BLaER1 (cell line): ENCODE measurements around the gene UBTD2.

Experiments
- H3K27ac ChIP-seq: shearing (Covaris generic); formaldehyde crosslinking; 2 replicates; pipeline ENCODE4 v1.8.1; 2022
- H3K27me3 ChIP-seq: shearing (Covaris generic); formaldehyde crosslinking; 2 replicates; pipeline ENCODE4 v1.8.1; 2022
- H3K36me3 ChIP-seq: shearing (Covaris generic); formaldehyde crosslinking; 2 replicates; pipeline ENCODE4 v1.8.1; 2022
- H3K4me1 ChIP-seq: shearing (Covaris generic); formaldehyde crosslinking; 2 replicates; pipeline ENCODE4 v1.8.1; 2022
- H3K4me2 ChIP-seq: shearing (Covaris generic); formaldehyde crosslinking; 2 replicates; pipeline ENCODE4 v1.8.1; 2022
- H3K4me3 ChIP-seq: shearing (Covaris generic); formaldehyde crosslinking; 2 replicates; pipeline ENCODE4 v1.8.1; 2022
- H3K9ac ChIP-seq: shearing (Covaris generic); formaldehyde crosslinking; 2 replicates; pipeline ENCODE4 v1.8.1; 2022
- H3K9me3 ChIP-seq: shearing (Covaris generic); formaldehyde crosslinking; 2 replicates; pipeline ENCODE4 v1.8.1; 2022
- H4K20me1 ChIP-seq: shearing (Covaris generic); formaldehyde crosslinking; 2 replicates; pipeline ENCODE4 v1.8.1; 2022
- Cebpa-rat ChIP-seq: shearing (Covaris generic); IDR thresholded peaks from 2 replicates; pipeline ENCODE4 v1.8.1; 2022

The UBTD2 gene

DNA sequence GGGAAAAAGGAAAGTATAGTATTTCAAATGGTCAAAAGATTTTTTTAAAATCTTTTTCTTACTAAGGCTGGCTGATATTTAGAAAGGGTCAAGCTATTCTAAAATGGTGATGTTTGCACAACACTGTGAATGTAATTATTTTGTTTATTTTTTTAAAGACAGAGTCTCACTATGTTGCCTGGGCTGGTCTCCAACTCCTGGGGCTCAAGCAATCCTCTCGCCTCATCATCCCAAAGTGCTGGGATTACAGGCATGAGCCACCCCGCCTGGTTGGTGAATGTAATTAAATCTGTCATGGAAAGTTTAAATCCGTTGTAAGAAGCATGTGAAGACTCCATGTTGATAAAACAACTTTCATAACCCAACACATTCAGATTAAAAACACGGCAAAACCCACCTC is 2.6 kb downstream of the UBTD2 start:
- no peak for TF ChIP-seq Cebpa-rat
- peaks cover 40% of the 10 kb centered on the region for H3K4me1 ChIP-seq
- H3K4me3 ChIP-seq: peak overlapping the region; percentile 98; the same call in 1 of the 2 replicates
- no peak overlapping the region for H3K27ac ChIP-seq
- no peaks in the 10 kb centered on the region for H3K27me3 ChIP-seq
- H4K20me1 ChIP-seq: peaks cover 76% of the 10 kb centered on the region
- peaks cover 41% of the 10 kb centered on the region for H3K36me3 ChIP-seq
- H3K9me3 ChIP-seq: peaks cover 16% of the 10 kb centered on the region
- H3K9ac ChIP-seq: 0 out of 2 replicates have a peak overlapping the region, but pooled peaks have one; percentile 95
- peak overlapping the region; percentile 84 for H3K4me2 ChIP-seq

- Histone ChIP-seq H4K20me1 (peaks cover 82% of the 10 kb centered on the region), H3K4me3 (no peak overlapping the region), H3K9ac (no peak overlapping the region), H3K27me3 (no peaks in the 10 kb centered on the region), H3K36me3 (peaks cover 41% of the 10 kb centered on the region), H3K27ac (no peak overlapping the region), H3K4me2 (no peak overlapping the region; the same call in 1 of the 2 replicates), H3K4me1 (peaks cover 40% of the 10 kb centered on the region), H3K9me3 (peaks cover 16% of the 10 kb centered on the region)
- TF ChIP-seq Cebpa-rat: no peak
Measured at GRCh38 chr5:172280317-172280716, 3.2 kb downstream of the UBTD2 start.

- peaks cover 40% of the 10 kb centered on the region for H3K4me1 ChIP-seq
- peaks cover 100% of the 10 kb centered on the region for H4K20me1 ChIP-seq
- no peak overlapping the region for H3K4me2 ChIP-seq
- TF ChIP-seq Cebpa-rat: no peak
- H3K27ac ChIP-seq: no peak overlapping the region
- H3K9me3 ChIP-seq: peaks cover 16% of the 10 kb centered on the region
- H3K9ac ChIP-seq: no peak overlapping the region
- H3K4me3 ChIP-seq: no peak overlapping the region
- no peaks in the 10 kb centered on the region for H3K27me3 ChIP-seq
- H3K36me3 ChIP-seq: peaks cover 52% of the 10 kb centered on the region
Measured at GRCh38 chr5:172278356-172278755, 5.2 kb downstream of the UBTD2 start.

DNA sequence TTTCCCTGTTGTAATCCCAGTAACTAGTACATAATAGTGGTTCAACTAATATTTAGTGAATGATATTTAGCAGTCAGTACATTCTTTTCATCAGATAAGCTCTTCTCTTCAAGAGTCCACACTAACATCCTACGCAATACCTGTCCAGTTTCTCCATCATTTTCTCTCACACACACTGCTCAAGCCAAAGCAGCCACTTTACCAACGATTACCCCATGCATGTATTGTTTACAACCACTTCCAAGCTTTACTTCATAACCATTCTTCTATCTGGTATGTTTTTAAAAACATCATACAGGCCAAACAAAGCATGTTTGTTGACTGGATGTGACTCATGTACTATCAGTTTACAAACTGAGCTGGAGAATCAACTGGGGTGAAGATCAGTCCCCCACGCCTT is 7.3 kb downstream of the UBTD2 start:
- Histone ChIP-seq H3K9ac (no peak overlapping the region), H3K27ac (no peak overlapping the region), H3K4me2 (no peak overlapping the region), H3K4me1 (peaks cover 45% of the 10 kb centered on the region), H3K4me3 (no peak overlapping the region), H3K9me3 (peaks cover 16% of the 10 kb centered on the region), H4K20me1 (peaks cover 100% of the 10 kb centered on the region), H3K36me3 (peaks cover 52% of the 10 kb centered on the region), H3K27me3 (no peaks in the 10 kb centered on the region)
- no peak for TF ChIP-seq Cebpa-rat

GRCh38 chr5:172274951-172275753 is 8.4 kb downstream of the UBTD2 start:
- peaks cover 16% of the 10 kb centered on the region for H3K9me3 ChIP-seq
- no peaks in the 10 kb centered on the region for H3K27me3 ChIP-seq
- H3K27ac ChIP-seq: no peak overlapping the region
- peak overlapping the region; percentile 41 for H3K4me2 ChIP-seq
- H3K9ac ChIP-seq: no peak overlapping the region
- H3K4me1 ChIP-seq: peaks cover 40% of the 10 kb centered on the region
- TF ChIP-seq Cebpa-rat: no peak
- H3K36me3 ChIP-seq: peaks cover 46% of the 10 kb centered on the region
- H3K4me3 ChIP-seq: no peak overlapping the region
- peaks cover 100% of the 10 kb centered on the region for H4K20me1 ChIP-seq

DNA sequence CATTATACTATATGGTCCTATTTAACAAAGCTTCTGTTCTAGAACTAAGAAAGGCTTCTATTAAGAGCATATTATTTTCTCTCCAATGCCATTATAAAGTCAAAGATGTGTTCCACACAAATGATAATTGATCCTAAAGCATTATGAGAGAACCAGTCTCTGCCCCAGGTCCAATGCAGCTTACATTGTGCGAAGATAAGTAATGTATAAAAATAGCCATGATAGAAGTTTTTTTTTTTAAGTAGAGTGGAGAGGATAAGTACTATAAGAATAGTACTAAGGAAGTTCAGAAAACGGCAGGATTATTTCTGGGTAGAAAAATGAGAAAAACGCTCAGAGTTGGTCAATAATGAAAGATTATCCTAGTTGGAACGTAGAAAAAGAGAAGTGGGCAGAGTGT is 15.6 kb downstream of the UBTD2 start:
- H3K36me3 ChIP-seq: peaks cover 38% of the 10 kb centered on the region
- H3K9ac ChIP-seq: no peak overlapping the region
- H3K4me3 ChIP-seq: no peak overlapping the region
- no peaks in the 10 kb centered on the region for H3K9me3 ChIP-seq
- TF ChIP-seq Cebpa-rat: no peak
- peaks cover 100% of the 10 kb centered on the region for H4K20me1 ChIP-seq
- no peaks in the 10 kb centered on the region for H3K27me3 ChIP-seq
- peaks cover 52% of the 10 kb centered on the region for H3K4me1 ChIP-seq
- H3K27ac ChIP-seq: no peak overlapping the region
- H3K4me2 ChIP-seq: peak overlapping the region; percentile 39

- Histone ChIP-seq H3K27me3 (no peaks in the 10 kb centered on the region), H4K20me1 (peaks cover 100% of the 10 kb centered on the region), H3K4me2 (peak overlapping the region; percentile 2; the same call in 1 of the 2 replicates), H3K4me3 (no peak overlapping the region), H3K9me3 (no peaks in the 10 kb centered on the region), H3K9ac (no peak overlapping the region), H3K27ac (no peak overlapping the region), H3K4me1 (peaks cover 41% of the 10 kb centered on the region), H3K36me3 (peaks cover 50% of the 10 kb centered on the region)
- TF ChIP-seq Cebpa-rat: no peak
Measured at GRCh38 chr5:172266676-172267092, 16.9 kb downstream of the UBTD2 start.

DNA sequence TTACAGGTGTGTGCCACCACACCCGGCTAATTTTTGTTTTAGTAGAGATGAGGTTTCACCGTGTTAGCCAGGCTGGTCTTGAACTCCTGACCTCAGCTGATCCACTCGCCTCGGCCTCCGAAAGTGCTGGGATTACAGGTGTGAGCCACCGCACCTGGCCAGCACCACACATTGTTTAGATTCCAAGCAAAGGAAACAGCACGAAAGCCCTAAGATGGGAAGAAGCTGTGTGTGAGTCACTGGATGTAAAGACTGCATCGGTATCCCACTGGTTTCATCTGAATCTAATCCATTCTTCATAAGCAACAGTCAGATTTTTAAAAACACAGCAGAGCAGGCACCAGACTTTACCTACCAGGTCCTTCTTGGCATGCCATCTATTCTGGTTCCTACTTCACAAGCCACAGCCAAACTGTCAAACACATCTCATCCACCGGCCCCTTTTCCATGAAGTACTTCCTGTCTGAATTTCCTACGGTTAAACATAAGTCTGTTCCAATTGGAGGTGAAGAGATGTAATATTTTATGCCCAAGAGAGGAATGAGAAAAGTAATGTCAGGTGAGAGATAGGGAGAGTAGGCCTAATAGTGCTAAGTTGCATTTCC is 17.4 kb downstream of the UBTD2 start:
- no peak overlapping the region for H3K9ac ChIP-seq
- H3K4me2 ChIP-seq: peak overlapping the region; percentile 2; the same call in 1 of the 2 replicates
- H4K20me1 ChIP-seq: peaks cover 100% of the 10 kb centered on the region
- no peaks in the 10 kb centered on the region for H3K27me3 ChIP-seq
- H3K4me1 ChIP-seq: peaks cover 36% of the 10 kb centered on the region
- H3K27ac ChIP-seq: no peak overlapping the region
- H3K36me3 ChIP-seq: peaks cover 55% of the 10 kb centered on the region
- H3K4me3 ChIP-seq: no peak overlapping the region
- no peak for TF ChIP-seq Cebpa-rat
- no peaks in the 10 kb centered on the region for H3K9me3 ChIP-seq

GRCh38 chr5:172264815-172265395 is 18.7 kb downstream of the UBTD2 start:
- H3K27me3 ChIP-seq: no peaks in the 10 kb centered on the region
- TF ChIP-seq Cebpa-rat: no peak
- H3K36me3 ChIP-seq: peaks cover 63% of the 10 kb centered on the region
- H3K9ac ChIP-seq: no peak overlapping the region
- H3K4me1 ChIP-seq: peaks cover 31% of the 10 kb centered on the region
- peaks cover 97% of the 10 kb centered on the region for H4K20me1 ChIP-seq
- no peak overlapping the region for H3K4me2 ChIP-seq
- H3K9me3 ChIP-seq: no peaks in the 10 kb centered on the region
- H3K4me3 ChIP-seq: no peak overlapping the region
- H3K27ac ChIP-seq: no peak overlapping the region

GRCh38 chr5:172255444-172255843 is 28.1 kb downstream of the UBTD2 start:
- Histone ChIP-seq H3K9ac (no peak overlapping the region), H3K9me3 (peaks cover 93% of the 10 kb centered on the region), H3K4me3 (no peak overlapping the region), H3K27me3 (no peaks in the 10 kb centered on the region), H3K27ac (no peak overlapping the region), H4K20me1 (peaks cover 21% of the 10 kb centered on the region), H3K4me2 (no peak overlapping the region), H3K4me1 (no peaks in the 10 kb centered on the region), H3K36me3 (peaks cover 92% of the 10 kb centered on the region)
- no peak for TF ChIP-seq Cebpa-rat
